Fibroblast of mammary gland (primary cell): Measurements from ENCODE around the gene WASHC2A.
"Not testable (repeated sequence)": the region's sequence is repeated elsewhere in the genome, so short reads cannot be mapped to it uniquely, and the experiment has no call there.

Experiments used
- DNase-seq: peaks from one replicate; pipeline ENCODE4 v3.0.0-alpha.2; 2010; ENCODE audit warnings: low read depth
- H3K4me3 ChIP-seq: 2 replicates; pipeline ENCODE4 v1.5.1; 2011; ENCODE audit warnings: low read depth, mild to moderate bottlenecking, low read length, moderate library complexity; ENCODE audit not compliant: control insufficient read depth
- TF ChIP-seq, protein P1 (sequence below): conservative IDR thresholded peaks from 2 replicates; pipeline ENCODE4 v1.5.1; 2011; ENCODE audit warnings: low read depth, low read length, inconsistent platforms; ENCODE audit not compliant: control insufficient read depth, insufficient read depth

Gene WASHC2A

GRCh38 chr10:50143512-50144174, 75.9 kb downstream of the WASHC2A start:
- DNase-seq, H3K4me3 ChIP-seq: not testable (repeated sequence)

GRCh38 chr10:50145575-50145974, 77.8 kb downstream of the WASHC2A start:
- DNase-seq, result peak; percentile 56
- not testable (repeated sequence) for H3K4me3 ChIP-seq

- H3K4me3 ChIP-seq, result no peak overlapping the region
- TF ChIP-seq, protein P1, sequence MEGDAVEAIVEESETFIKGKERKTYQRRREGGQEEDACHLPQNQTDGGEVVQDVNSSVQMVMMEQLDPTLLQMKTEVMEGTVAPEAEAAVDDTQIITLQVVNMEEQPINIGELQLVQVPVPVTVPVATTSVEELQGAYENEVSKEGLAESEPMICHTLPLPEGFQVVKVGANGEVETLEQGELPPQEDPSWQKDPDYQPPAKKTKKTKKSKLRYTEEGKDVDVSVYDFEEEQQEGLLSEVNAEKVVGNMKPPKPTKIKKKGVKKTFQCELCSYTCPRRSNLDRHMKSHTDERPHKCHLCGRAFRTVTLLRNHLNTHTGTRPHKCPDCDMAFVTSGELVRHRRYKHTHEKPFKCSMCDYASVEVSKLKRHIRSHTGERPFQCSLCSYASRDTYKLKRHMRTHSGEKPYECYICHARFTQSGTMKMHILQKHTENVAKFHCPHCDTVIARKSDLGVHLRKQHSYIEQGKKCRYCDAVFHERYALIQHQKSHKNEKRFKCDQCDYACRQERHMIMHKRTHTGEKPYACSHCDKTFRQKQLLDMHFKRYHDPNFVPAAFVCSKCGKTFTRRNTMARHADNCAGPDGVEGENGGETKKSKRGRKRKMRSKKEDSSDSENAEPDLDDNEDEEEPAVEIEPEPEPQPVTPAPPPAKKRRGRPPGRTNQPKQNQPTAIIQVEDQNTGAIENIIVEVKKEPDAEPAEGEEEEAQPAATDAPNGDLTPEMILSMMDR, result no peak
- no peak for DNase-seq
Measured at GRCh38 chr10:50152792-50153272, 85.1 kb downstream of the WASHC2A start.

DNA sequence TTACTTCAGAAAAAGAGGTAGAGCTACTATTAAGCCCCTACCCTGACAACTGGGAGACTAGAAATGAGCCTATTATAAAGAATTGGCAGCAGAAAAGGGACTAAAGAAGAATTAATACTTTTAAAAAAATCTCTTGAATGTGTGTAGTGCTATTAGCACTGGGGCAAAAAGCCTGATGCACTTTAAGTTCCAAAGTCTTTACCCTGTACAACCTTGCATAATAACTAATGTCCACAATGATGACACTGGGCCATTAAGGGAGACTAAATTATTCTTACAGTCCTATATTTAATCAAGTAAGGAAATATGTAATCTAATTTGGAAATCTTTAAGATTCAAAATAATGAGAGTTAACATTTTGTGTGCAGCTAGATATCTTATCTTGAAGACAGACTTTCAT, 90.1 kb downstream of the WASHC2A start:
- not testable (repeated sequence) for DNase-seq, H3K4me3 ChIP-seq

- not testable (repeated sequence) for H3K4me3 ChIP-seq
- DNase-seq, result peak; percentile 66
Measured at GRCh38 chr10:50159856-50160255, 92.1 kb downstream of the WASHC2A start.

- H3K4me3 ChIP-seq, DNase-seq: not testable (repeated sequence)
Measured at GRCh38 chr10:50165038-50165437, 97.3 kb downstream of the WASHC2A start.

DNA sequence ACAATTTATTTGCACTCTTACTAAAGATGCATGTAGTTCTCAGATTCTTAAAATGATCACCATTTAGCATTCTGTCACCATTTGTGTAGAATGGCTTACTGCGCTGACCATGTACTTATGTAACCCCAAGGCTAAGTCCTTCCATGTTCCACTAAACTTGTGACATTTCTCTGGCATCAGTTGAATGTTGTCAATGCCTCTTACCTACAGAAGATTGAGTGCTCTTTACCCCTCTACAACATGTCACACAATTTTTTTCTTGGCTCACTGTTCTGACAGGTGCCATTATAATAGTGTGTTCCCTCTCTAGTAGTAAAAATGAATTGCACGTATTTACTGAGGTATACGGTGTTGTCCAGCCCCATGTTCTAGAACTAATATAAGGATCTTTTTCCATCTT, 100.1 kb downstream of the WASHC2A start:
- H3K4me3 ChIP-seq, DNase-seq: not testable (repeated sequence)

DNA sequence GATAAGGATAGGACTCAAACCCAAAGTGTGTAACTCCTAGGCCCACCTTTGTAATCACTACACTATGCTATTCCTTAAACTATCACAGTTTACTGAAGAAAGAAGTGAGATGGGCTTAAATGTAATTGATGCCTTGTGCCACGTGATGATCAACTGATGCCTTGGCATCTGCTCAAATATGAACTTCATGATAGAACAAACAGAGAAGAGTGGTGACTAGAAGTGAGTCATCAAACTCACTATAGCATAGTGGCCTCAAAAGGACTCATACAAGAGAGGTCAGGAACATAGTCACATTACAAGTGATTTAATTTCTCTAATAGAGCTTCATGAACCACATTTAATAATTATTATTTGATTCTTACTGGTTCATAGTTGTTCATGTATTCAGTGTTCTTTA, 101.8 kb downstream of the WASHC2A start:
- peak; percentile 91 for DNase-seq

DNA sequence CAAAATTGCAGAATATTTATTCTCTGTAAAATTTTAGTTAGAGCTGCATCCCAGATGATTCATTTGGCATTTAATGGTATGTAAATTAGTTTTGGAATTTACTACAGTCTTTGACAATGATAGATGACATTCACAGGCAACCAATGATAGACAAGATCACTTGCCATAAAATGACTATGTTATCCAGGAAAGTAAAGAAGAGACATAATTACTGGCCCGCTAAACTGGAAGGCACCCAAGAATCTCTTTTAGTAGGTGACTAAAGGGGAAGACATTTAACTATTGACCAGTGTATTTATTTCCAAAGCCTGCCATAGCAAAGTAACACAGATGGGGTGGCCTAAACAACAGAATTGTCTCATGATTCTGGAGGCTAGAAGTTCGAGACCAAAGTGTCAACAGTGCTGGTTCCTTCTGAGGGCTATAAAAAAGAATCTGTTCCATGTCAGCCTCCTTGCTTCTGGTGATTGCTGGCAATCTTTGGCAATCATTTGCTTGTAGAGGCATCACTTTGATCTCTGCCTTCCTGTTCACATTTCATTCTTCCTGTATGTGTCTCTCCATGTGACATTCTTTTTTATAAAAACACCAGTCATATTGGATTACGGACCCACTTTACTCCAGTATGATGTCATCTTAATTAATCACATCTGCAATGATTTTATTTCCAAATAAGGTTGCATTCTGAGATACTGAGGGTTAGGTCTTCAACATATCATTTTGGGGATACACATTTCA, 107.2 kb downstream of the WASHC2A start:
- not testable (repeated sequence) for H3K4me3 ChIP-seq
- DNase-seq, result peak; percentile 88

More for the DNA sequence above, 101.8 kb downstream of the WASHC2A start:
- not testable (repeated sequence) for H3K4me3 ChIP-seq
